HG02973 (cell line): ENCODE measurements around the gene COX6B1.
"Not testable (repeated sequence)": the region's sequence is repeated elsewhere in the genome, so short reads cannot be mapped to it uniquely, and the experiment has no call there.

ENCODE experiments used
- ATAC-seq: cut with Tn5 transposase; IDR thresholded peaks from one replicate; pipeline ENCODE4 v1.9.1; 2021; ENCODE audit warnings: moderate library complexity; ENCODE audit not compliant: unreplicated experiment

COX6B1 gene

GRCh38 chr19:35663981-35664380 lies 15.9 kb downstream of the COX6B1 start:
- ATAC-seq = no peak

GRCh38 chr19:35665157-35665556 lies 17.0 kb downstream of the COX6B1 start:
- no peak for ATAC-seq

GRCh38 chr19:35665604-35666003 lies 17.5 kb downstream of the COX6B1 start:
- ATAC-seq = no peak

- ATAC-seq = no peak
These were observed 18.3 kb downstream of the COX6B1 start, which contains the start of gene UPK1A for GRCh38 chr19:35666251-35666913. Gene UPK1A, plus strand, starts transcription at chr19:35666517. Its CDS starts 296 bp downstream, at chr19:35666813.

GRCh38 chr19:35669566-35669965 lies 21.4 kb downstream of the COX6B1 start:
- ATAC-seq = no peak

GRCh38 chr19:35669974-35670373 lies 21.9 kb downstream of the COX6B1 start:
- ATAC-seq = no peak

GRCh38 chr19:35670686-35671085 lies 22.6 kb downstream of the COX6B1 start:
- ATAC-seq = no peak

- no peak for ATAC-seq
These were observed 23.7 kb downstream of the COX6B1 start for GRCh38 chr19:35671818-35672217.

GRCh38 chr19:35673121-35673804 lies 25.1 kb downstream of the COX6B1 start:
- no peak for ATAC-seq

- no peak for ATAC-seq
These were observed 27.5 kb downstream of the COX6B1 start for GRCh38 chr19:35675589-35676140.

GRCh38 chr19:35689836-35690235 lies 41.7 kb downstream of the COX6B1 start:
- no peak for ATAC-seq

GRCh38 chr19:35691106-35691505 lies 43.0 kb downstream of the COX6B1 start:
- ATAC-seq = not testable (repeated sequence)

GRCh38 chr19:35692010-35692409 lies 43.9 kb downstream of the COX6B1 start:
- ATAC-seq = no peak

GRCh38 chr19:35693422-35693821 lies 45.3 kb downstream of the COX6B1 start:
- no peak for ATAC-seq

- ATAC-seq = peak; percentile 78
These were observed 45.9 kb downstream of the COX6B1 start for GRCh38 chr19:35693835-35694599.

- ATAC-seq = no peak
These were observed 47.8 kb downstream of the COX6B1 start for GRCh38 chr19:35695895-35696422.

GRCh38 chr19:35696835-35697234 lies 48.7 kb downstream of the COX6B1 start:
- no peak for ATAC-seq

- ATAC-seq = peak; percentile 92
These were observed 54.3 kb downstream of the COX6B1 start for GRCh38 chr19:35702223-35703012.

GRCh38 chr19:35703343-35703742 lies 55.2 kb downstream of the COX6B1 start:
- no peak for ATAC-seq

- ATAC-seq = no peak
These were observed 56.1 kb downstream of the COX6B1 start, which contains the start of gene ZBTB32 for GRCh38 chr19:35704218-35704617. Gene ZBTB32, plus strand, starts transcription at chr19:35704558. Its CDS starts 10,069 bp downstream, at chr19:35714627.
